ENCODE results near the gene PCED1A. TPM values are rescaled to one million over a fixed set of nuclear protein-coding genes. Genes with fewer than 3 reads are reported as not detected.

Gene PCED1A
- total RNA-seq, 1 experiment from 2014 or later = 27.1 TPM

DNA sequence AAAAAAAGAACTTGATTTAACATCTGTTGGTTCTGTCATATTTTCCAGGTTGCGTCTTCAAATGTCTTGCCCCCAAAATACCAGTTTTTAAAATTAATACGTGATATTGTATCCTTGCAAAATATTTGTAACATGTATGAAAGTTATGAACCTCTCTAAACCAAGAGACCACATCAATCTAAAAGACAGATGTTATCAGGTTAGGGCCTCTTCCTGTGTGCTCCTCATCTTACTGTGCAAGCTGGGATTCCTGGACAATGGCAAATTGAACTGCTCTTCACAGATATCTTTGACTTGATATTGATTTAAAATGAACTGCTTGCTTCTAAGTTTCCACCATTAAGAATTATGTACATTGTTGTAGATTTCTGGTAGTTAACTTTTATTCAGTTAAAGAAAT lies 14.7 kb downstream of the PCED1A start:
- CTCF ChIA-PET = no interaction called here
- Mint-ChIP-seq H3K27ac (ENCODE audit: unreplicated experiment) (no peak overlapping the region), H3K9me3 (ENCODE audit: low read depth, unreplicated experiment) (no peaks in the 10 kb centered on the region), H3K4me1 (ENCODE audit: low read depth, unreplicated experiment) (no peaks in the 10 kb centered on the region), H3K27me3 (ENCODE audit: unreplicated experiment) (peaks cover 50% of the 10 kb centered on the region), H3K36me3 (ENCODE audit: insufficient read depth, unreplicated experiment) (no peaks in the 10 kb centered on the region), H3K4me3 (ENCODE audit: low read depth, unreplicated experiment) (no peak overlapping the region)
- BruUV-seq (replicated peaks) = no TSS peak
- no peak for DNase-seq
- TF ChIP-seq, protein P1, sequence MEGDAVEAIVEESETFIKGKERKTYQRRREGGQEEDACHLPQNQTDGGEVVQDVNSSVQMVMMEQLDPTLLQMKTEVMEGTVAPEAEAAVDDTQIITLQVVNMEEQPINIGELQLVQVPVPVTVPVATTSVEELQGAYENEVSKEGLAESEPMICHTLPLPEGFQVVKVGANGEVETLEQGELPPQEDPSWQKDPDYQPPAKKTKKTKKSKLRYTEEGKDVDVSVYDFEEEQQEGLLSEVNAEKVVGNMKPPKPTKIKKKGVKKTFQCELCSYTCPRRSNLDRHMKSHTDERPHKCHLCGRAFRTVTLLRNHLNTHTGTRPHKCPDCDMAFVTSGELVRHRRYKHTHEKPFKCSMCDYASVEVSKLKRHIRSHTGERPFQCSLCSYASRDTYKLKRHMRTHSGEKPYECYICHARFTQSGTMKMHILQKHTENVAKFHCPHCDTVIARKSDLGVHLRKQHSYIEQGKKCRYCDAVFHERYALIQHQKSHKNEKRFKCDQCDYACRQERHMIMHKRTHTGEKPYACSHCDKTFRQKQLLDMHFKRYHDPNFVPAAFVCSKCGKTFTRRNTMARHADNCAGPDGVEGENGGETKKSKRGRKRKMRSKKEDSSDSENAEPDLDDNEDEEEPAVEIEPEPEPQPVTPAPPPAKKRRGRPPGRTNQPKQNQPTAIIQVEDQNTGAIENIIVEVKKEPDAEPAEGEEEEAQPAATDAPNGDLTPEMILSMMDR (IDR thresholded peaks at IDR 0.05; ENCODE audit: unreplicated experiment) = no peak
- intact Hi-C loops (cut with micrococcal nuclease; ENCODE audit: unreplicated experiment) = no loop called here

DNA sequence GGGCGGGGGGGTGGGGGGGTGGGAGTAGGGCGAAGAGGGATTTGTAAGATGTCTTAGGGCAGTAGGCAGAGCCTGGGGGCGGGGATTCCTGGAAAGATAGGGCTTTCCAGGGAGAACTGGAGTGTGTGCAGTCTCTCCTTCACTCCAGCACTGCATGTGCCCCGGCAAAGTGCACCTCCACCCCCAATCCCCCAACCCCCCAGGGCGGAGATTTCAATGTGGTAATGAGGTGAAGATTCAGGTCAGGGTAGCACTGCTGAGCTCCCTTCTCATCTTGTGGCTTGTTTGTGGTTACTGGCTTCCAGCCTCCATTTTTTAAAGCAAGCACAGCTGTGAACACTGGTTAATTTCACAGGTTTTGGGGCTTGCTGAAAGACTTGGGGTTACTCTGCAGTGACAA lies 18.4 kb downstream of the PCED1A start:
- no TSS peak for BruUV-seq (replicated peaks)
- H3K27ac Mint-ChIP-seq (ENCODE audit: unreplicated experiment) = no peak overlapping the region
- intact Hi-C loops (cut with micrococcal nuclease; ENCODE audit: unreplicated experiment) = no loop called here
- peaks cover 47% of the 10 kb centered on the region for H3K27me3 Mint-ChIP-seq (ENCODE audit: unreplicated experiment)
- no peak overlapping the region for H3K4me3 Mint-ChIP-seq (ENCODE audit: low read depth, unreplicated experiment)
- no peak for DNase-seq
- TF ChIP-seq, protein P1 (IDR thresholded peaks at IDR 0.05; ENCODE audit: unreplicated experiment) = no peak
- H3K4me1 Mint-ChIP-seq (ENCODE audit: low read depth, unreplicated experiment) = no peaks in the 10 kb centered on the region
- CTCF ChIA-PET = no interaction called here
- no peaks in the 10 kb centered on the region for H3K36me3 Mint-ChIP-seq (ENCODE audit: insufficient read depth, unreplicated experiment)
- H3K9me3 Mint-ChIP-seq (ENCODE audit: low read depth, unreplicated experiment) = no peaks in the 10 kb centered on the region

DNA sequence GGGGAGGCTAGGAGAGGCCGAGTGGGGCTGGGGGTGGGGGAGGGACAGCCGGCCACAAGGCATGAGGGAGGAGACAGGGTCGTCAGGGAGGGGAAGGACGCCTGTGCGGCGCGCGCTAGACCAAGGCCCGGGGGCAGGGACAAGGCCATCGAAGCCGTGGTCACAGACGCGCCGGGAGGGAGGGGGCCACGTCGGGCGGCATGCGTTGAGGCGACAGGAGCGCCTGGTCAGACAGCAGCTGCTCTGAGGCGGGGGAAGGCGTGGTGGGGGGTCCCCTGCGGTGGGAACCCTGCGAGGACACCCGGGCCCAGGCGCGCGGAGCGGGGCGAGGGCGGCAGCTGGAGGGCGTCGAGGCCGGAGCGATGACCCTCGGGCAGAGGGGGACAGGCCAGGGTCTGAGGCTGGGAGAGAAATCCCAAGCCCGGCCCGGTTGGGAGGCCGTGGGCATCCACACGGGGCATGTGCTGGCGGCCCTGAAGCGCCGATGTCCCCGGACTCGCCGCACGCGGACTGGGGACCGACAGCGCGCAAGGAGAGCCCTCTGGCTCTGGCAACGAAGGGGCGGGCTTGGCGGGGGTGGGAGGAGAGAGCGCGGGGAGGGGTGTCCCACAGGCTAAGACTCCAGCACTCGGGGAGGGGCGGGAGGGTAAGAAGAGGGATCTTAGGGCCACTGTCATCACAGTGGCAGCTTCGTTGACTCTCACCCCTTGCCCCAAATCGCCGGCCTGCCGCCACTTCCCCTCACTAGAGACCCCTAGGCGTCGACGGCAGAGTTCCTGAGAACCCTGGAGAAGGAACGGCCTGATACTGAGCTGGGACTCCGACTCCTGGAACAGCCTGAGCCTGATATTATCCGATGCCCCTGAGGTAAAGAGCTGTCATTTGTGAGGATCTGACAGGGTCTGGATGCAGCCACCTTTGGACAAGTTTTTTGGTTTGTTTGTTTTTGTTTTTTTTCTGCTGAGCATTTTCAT lies 19.3 kb downstream of the PCED1A start:
- no peaks in the 10 kb centered on the region for H3K36me3 Mint-ChIP-seq (ENCODE audit: insufficient read depth, unreplicated experiment)
- no peak overlapping the region for H3K27ac Mint-ChIP-seq (ENCODE audit: unreplicated experiment)
- H3K9me3 Mint-ChIP-seq (ENCODE audit: low read depth, unreplicated experiment) = no peaks in the 10 kb centered on the region
- CTCF ChIA-PET = no interaction called here
- intact Hi-C loops (cut with micrococcal nuclease; ENCODE audit: unreplicated experiment) = no loop called here
- TF ChIP-seq, protein P1 (IDR thresholded peaks at IDR 0.05; ENCODE audit: unreplicated experiment) = no peak
- H3K4me1 Mint-ChIP-seq (ENCODE audit: low read depth, unreplicated experiment) = no peaks in the 10 kb centered on the region
- no TSS peak for BruUV-seq (replicated peaks)
- H3K4me3 Mint-ChIP-seq (ENCODE audit: low read depth, unreplicated experiment) = no peak overlapping the region
- peaks cover 47% of the 10 kb centered on the region for H3K27me3 Mint-ChIP-seq (ENCODE audit: unreplicated experiment)
- no peak for DNase-seq

DNA sequence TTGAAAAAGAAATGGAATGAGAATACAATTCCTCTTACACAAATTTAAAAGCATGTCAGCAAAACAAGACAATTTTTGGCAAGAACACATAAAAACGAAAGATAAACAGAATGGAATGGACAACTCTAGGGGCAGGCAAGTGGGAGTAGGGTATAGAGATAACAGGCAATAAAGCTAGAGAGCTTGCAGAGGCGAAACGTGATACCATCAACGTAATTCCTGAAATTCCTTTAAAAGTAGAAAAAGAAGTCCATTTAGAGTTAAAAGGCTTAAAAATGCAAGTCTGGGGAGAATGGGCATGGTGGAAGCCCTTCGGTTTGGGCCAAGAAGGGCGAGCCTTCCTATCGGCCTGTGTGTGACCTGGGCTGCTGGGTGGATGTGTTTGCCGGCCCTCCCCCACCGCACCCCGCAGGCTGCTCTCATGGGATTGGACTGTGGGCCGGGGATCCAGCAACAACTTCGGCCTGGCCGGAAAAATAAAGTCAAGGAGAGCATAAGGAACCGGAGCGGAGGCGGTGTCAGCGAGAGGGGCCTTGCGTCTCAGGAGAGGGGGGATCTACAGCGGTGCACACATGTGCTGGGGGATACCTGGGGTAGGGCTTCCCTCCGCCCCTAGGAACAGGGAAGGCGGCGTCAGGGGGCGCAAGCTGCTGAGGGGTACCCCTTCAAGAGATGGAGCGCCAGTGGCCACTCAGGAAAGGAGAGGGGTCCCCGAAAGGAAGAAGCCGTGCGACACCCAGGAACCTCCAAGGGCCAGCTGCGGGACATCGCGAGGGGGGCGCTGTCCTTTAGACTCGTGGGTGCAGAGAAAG lies 20.2 kb downstream of the PCED1A start:
- intact Hi-C loops (cut with micrococcal nuclease; ENCODE audit: unreplicated experiment) = no loop called here
- Mint-ChIP-seq H3K27ac (ENCODE audit: unreplicated experiment) (no peak overlapping the region), H3K36me3 (ENCODE audit: insufficient read depth, unreplicated experiment) (no peaks in the 10 kb centered on the region), H3K4me1 (ENCODE audit: low read depth, unreplicated experiment) (no peaks in the 10 kb centered on the region), H3K27me3 (ENCODE audit: unreplicated experiment) (peaks cover 43% of the 10 kb centered on the region), H3K9me3 (ENCODE audit: low read depth, unreplicated experiment) (no peaks in the 10 kb centered on the region), H3K4me3 (ENCODE audit: low read depth, unreplicated experiment) (no peak overlapping the region)
- TF ChIP-seq, protein P1 (IDR thresholded peaks at IDR 0.05; ENCODE audit: unreplicated experiment) = no peak
- CTCF ChIA-PET = interaction anchor here (0.7 kb wide), 1 partner anchor 63 kb away, joined by 4 read pairs; no protein-coding TSS in a partner anchor
- DNase-seq = no peak
- no TSS peak for BruUV-seq (replicated peaks)

Data from Calu3 (cell line).